Activated CD4-positive, CD25-positive, alpha-beta regulatory T cell treated with anti-CD3 and anti-CD28 coated beads, Interleukin-2, amount 50 U/mL, for 16 hours (primary cell): ENCODE data around the gene PBX3.

Source experiments
- DNase-seq: peaks from one replicate; pipeline ENCODE4 v3.0.0-alpha.2; 2020; ENCODE audit warnings: low read depth, low spot score

Gene PBX3

DNA sequence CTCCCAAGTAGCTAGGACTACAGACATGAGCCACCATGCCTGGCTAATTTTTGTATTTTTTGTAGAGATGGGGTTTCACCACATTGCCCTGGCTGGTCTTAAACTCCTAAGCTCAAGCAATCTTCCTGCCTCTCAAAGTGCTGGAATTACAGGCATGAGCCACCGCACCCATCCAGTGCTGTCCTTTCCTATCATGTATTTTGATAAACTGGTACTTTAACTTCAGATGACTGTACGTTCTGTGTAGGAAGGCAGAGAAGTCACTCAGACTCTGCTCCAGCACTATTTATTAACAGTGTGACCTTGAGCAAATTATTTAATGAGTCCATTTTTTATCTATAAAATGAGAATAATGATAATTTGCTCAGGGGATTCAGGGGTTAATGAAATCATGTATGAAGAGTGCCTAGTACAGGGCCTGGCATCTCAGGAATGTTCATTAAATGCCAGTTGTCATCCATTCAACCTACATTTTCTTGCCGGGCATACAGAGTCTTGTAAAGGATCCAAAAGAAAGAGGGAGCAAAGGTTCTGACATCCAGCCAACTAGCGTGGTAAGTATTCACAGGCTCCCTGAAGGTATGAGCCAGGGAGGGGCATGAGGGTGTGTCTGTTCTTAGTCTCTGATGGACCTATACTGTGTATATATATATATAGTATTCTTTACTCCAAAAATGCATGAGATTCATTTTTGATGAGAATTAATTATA, 201.9 kb downstream of the PBX3 start:
- no peak for DNase-seq

DNA sequence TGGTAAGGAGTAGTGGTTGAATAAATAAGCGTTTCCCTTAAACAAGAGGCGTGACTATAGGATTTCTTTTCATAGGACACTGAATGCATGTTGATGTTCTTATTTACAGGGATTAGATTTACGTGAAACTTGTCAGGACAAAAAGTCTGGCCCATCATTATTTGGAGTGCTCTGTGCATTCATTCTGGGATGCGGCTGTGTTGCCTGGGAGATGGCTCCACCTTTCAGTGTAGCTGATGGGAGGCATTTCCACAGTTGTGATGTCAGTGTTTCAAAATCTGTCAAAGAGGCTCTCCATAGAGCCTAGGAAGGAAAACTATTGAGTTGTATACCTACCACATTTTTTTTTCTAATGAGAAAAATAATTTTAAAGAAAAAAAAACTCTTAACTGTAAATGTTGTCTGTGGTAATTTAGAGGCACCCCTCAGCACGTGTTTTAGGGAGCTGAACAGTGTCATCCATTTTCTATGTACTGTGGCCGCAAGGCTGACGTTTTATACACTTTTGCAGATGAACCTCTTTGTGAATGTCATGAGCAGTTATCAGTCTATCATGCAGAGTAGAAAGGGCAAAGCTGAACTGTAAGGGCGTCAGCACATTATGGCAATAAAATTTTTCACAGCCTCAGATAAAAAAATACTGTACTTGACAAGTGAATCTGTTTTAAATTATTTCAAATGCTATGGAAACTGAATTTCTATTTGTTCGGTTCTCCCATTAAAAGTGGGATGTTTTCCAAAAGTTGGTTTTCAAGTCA, 202.7 kb downstream of the PBX3 start:
- no peak for DNase-seq

DNA sequence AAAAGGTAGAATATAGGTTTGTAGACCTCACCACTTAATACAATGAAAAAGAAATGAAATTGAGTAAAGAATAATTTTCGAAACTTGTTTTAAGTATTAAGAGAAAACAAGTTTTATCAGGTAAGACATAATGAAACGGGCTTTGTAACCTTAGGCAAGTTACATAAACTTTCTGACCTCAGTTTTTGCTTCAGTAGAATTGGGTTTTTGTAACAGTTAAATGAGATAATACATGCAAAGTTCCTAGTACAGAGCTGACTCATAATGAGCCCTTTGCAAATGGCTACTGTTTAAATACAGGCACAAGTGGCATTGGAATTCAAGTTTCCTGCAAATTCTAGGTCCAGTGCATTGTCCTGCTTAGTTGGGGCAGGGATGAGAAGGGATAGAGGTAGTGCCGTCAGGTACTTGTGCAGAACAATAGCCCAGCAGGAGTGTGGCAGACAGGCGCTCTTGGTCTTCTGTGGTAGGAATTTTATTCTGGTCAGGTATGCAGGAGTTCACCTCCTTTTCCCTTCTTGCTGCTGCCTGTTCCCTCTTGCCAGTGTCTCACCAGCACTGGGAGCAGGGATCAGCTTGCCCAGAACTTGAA, 203.8 kb downstream of the PBX3 start:
- no peak for DNase-seq

DNA sequence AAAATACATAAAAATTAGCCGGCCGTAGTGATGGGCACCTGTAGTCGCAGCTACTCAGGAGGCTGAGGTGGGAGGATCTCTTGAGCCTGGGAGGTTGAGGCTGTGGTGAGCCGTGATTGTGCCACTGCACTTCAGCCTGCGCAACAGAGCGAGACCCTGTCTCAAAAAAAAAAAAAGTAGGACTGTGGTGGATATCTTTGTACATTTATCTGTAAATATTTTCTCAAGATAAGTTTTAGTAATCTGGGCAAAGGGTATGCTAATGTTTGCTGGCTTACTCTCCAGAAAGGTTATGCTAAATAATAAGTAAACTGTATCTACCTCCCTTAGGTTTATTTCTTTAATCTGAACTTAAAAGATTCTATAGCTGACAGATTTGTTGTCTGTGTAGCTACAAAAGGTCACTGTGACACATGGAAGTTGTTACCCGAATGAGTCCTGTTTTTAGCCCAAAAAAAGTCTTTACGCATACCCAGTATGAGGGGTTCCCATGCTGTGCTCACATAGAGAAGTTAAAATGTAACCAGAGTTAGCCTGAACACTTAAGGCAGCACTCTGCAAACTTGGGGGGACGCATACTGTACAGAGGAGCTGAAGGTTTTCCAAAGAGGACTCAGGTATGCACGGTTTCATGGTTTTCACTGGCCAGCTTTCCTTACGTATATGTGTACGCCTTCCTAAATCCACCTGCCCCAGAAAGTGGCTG, 206.3 kb downstream of the PBX3 start:
- no peak for DNase-seq

DNA sequence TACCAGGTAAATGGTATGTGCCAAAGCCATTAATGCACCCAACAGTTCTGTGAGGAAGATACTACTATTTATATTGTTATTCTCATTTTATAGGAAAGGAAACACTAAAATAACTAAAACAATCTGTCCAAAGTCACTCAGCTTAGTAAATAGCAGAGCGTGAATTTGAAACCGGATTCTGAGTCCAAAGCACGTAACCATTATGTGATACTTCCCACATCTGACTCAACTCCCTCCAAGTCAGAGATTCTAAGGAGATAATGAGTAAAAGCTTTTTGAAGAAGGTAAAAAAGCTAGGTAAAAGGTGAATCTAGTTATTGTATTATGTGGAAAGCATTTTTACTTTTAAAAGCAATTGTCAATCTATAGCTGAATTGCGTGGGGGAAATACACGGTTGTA, 208.9 kb downstream of the PBX3 start:
- no peak for DNase-seq

DNA sequence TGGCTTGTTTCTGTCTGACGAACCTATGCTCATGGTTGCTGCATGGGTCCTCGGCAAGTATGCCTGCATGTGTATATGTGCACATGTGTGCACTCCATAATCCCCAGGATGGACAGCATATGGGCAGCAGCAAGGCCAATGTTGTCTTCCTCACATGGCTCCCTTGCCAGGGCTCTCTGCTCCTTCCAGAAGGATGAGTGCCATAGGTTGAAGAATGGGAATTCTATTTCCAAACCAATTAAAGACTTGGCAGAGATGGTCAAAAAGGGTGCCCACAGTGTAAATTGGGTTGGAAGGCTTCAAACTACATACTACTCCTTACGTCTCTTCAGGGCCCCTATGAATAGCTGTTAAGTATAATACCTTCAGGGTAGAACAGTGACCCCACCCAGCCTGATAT, 212.1 kb downstream of the PBX3 start:
- DNase-seq: no peak

DNA sequence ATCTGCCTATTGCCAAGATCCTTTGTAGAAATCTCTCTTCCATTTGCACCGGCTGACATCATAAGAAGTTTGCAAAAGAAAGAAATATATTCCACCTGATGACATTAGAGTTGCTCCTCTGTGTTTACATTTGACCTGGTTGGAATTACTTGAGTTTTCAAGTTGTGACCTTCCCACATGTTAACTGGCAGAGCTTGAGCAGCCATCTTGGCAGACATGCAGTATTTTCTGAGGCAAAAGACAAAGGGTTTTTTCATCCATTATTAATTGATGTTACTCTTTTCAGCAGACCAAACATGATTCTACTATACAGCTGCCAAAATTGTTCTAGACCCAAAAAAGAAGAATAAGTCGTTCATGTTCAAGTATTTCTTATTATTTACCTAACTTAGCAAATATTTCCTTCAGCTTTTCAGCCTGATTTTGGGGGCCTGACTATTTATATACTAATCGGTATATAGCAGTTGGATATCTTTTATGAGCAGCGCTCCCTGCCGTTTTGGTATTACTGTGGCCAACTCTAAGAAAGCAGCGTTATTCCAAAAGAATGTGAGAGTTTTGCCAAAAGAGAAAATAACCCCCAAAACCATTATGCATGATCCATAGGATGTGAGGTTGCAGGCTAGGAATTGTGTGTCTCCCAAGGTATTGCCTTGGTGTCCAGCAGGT, 212.9 kb downstream of the PBX3 start:
- no peak for DNase-seq

DNA sequence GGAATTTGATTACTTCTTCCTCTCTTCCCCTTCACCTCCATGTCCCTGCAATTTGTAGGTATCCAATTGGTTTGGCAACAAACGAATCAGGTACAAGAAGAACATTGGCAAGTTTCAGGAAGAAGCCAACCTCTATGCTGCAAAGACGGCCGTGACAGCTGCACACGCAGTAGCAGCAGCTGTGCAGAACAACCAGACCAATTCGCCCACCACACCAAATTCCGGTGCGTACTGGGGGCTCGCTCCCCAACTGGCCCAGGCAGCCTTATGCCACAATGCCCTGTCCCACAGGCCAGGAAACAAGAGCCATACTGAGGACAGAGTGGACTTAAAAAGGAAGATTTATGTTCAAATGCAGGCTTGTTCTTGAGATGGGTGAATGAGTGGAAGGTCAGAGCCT, 213.5 kb downstream of the PBX3 start:
- no peak for DNase-seq

DNA sequence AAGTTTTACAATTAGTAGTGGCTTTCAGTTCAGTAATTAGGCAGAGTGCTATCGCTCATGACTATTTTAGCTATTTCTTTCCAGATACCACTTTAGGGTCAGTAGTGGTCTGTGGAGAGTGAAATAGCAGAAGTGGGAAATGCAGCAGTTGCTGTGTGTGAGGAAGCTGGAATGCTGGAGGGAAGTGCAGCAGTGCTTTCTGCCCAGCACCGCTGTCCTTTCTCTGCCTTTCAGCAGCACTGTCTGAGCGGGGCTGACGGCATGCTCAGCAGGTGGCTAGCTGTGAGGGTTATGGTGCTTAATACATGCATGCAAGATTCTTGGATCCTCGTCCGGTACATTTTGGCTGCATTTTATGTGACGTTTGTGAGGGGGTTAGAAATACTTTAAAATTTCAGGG, 213.9 kb downstream of the PBX3 start:
- no peak for DNase-seq

DNA sequence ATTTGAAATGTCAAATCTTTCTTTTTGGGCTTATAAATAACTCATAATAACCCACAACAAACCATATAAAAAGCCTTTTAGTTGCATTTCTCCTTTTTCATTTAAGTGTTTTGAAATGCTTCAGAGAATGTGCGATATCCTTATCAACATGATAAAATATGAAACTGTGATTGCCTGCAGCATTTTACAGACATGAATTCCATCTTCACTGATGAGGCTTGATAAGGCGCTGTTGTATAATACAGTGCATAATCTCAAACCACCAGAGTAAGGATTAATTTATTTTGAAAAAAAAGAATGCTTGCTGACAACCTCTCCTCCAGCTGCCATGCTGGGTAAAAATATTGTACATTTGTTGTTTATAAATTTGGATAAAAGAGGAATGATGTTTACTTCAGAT, 216.8 kb downstream of the PBX3 start:
- no peak for DNase-seq

DNA sequence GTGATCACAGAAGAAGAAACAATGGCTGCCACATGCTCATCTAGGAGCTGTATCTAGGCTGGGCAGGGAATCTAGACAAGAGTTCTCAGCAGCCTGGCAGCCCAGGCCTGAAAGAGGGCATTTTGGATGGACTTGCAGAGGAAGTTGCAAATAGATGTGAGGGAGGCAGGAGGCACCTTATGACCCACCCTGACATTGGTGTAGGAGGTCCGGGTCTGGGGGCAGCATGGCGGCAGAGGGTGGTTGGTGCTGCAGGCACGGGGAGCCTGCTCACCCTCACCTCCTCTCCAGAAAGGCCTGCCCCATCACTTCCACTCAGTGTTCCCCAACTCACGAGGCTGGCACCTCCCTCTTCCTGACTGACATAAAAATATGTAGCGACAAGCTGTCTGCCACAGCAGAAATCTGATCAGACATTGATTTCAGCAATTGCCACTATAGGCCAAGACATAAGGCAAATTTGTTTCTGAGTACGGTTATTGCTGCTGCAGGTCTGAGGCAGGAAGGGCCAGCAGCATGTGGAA, 217.6 kb downstream of the PBX3 start:
- no peak for DNase-seq

DNA sequence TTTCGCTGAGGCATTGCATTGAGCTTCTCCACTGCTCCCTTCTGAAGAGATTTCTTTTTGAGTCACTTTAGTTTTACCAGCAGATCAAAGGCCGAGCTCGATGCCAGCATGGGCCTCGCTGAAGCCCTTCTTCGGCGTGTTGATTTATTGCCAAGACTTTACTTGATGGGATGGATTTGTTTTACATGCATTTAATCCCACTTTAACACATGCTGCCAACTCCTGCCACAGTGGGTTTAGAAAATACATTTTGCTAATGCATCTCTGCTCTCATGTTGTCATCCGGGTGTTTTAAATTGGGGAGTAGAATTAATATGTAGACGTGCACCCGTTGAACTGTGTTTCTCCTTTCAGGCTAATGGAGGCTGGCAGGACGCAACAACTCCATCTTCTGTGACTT, 218.3 kb downstream of the PBX3 start:
- no peak for DNase-seq

DNA sequence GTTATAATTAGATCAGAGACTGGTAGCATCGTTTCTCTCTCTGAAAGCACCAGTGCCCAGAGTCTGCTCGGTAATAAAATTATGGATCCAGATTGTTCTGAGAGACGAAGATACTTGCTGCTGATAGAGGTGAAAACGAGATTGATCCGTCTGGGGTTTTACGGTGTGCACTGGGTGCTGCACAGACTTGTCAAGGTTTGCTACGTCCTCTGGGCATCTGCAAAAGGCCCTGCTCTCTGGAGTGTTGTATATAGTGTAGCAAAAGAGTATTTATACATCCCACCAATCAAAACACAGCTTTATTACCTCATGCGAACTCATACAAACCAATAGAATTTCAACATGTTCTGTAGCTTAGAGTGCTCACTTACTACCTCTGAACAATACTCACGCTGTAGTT, 219.3 kb downstream of the PBX3 start:
- DNase-seq: no peak

DNA sequence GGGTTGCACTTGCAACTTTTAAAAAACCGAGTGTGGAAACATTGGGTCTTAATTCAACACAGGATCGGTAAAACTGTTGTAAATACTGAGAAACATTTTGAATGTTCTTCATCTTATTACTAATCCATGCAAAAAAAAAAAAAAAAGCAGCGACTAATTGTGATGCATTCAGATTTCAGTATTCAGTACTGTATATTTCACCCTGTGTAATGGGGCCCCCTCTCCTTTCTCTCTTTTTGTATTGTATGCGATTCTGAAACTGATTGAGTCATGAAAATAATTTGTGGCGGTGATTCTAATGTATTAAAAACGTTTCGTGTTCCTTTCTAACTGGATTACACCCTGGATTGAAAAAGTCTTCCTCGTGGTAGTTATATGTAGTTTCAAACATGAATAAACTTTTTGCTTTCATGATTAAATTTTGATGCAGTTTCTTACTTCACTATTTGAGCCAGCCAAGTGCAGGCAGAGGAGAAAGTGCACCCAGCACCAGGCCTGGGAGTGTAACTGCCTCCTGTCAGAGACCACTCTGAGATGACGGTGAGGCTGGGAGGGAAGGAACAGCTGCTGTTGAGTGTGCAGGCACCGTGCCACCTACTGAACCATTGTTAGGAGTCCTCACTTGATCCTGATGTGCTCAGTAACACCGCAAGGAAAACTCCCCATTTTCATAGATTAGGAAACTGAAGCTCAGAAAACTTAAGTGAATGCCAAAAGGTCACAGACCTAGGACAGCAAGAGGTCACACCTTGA, 220.0 kb downstream of the PBX3 start:
- DNase-seq: no peak

DNA sequence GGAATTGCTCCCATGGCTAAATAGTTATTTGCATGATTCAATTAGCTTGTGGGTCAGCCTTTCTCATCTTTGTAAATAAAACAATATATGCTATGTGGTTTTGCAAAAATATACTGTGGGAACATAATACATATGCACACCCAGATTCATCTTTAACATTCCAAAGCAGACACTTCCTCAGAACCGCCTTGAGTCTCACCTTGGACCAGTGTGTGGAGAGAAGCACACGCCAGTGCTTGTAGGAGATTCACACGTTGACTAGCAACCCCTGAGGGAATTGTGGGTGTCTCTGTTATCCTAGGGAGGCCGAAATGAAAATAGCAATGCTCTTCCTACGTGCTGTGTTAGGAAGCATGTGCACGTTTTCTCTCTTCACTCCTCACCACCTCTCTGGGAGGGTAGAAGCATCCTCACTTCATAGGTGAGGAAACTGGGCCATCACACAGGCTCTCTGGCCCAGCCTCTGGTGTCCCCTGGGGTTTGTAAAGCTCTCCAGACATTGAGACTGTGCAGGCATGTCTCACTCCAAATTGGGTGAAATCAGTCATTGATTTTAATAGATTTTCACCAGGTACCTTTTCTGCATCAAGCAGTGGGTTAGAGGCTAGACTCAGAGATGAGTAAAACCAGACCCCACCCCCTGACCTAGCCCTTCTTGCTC, 221.7 kb downstream of the PBX3 start:
- DNase-seq: no peak

DNA sequence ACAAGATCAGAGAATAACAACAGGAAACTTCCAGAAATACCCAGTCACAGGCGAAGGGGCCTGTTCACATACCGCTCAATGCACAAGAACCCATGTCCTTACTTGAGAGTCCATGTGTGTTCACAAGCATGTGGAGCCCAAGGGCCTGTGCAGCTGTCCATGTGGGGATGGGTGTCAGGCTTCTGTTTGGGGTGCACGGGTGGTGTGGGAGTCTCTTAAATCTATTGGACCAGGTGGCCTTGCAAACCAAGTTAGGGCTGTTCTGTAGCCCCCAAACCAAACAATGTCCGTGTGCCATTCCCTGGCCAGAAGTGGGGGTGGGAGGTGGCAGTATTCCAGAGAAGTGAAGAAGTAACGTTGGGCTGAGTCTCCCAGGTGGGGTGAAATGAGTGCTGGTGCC, 222.3 kb downstream of the PBX3 start:
- DNase-seq: no peak

DNA sequence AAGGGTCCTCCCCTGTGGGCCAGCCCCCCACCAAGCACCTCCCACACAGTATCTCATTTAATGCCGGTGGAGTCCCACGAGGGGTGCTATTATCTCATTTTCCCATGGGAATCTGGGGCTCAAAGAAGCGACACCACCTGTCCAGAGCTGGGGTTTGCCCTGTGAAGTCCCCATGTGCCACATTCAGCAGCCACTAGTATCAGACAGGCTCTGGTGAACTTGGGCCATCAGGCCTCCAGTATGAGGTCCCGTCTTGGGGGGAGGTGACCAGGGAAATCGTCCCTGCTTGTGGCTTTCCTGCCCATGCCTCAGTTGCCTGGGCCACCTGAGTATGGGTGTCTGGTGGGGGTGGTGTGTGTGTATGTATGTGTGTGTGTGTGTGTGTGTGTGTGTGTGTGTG, 222.7 kb downstream of the PBX3 start:
- no peak for DNase-seq

DNA sequence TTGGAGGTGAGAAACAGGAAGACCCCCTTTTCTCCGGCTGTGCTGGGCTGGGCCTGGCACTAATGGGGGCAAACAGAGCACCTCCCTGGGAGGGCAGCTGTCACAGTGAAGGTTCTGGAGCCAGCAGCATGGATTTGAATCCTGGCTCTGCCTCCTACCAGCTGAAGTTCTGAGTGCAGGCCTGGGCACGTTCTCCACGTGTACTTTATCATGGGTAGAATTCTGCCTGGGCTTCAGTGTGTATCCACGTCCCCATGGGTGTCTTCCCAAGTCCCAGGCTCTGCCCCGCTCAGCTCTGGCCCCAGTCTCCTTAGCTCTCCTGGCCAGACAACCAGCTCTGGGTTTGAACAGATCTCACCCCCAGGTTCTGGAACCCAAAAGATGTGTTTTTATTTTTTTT, 223.2 kb downstream of the PBX3 start:
- DNase-seq: no peak

DNA sequence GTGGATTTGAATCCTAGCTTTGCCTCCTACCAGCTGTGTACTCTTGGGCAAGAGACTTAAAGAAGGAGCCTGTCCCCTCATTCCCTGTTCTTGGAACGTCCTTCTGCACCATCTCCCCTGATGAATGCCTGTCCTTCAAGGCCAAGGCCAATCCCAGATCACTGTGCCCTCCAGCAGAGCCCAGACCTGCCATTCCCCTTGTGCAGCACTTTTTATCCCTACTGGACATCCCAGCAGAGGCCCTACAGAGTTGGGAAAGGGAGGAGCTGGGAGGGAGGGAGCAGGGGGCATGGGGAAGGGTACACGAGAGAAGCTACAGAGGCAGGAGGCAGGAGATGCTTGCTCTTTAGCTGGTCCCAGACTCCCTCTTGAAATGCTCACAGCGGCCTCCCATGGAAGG, 223.9 kb downstream of the PBX3 start:
- DNase-seq: no peak

DNA sequence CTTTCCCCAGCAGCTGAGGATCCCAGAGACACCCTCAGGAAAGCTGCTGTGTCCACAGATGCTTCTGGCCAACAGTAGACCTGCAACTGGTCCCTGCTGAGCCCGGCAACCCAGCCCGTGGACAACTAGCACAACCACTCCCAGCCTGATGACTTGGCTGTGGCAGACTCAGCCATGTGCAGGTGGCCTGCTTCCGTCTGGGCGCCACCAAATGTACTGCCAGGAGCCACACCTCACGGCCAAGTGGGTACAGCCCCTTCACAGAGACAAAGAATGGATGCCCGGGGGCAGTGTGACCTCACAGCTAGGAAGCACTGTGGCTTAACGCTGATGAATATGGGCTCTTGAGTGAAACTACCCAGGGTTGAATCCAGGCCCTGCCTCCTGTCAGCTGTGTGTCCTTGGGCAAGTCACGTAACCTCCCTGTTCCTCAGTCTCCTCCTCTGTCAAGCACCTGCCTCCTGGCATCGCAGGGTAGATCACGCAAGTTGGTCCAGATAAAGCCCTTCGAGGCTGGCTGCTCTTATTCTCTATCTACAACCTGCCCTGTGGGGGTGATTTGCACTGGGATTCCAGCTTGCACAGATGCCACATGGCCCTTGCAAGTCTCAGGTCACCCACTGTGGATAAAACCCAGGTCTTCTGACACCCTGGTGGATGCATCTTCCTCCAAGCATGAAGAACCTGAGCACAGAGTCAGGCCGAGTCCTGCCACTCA, 225.0 kb downstream of the PBX3 start:
- DNase-seq: no peak
